GOT3 (cell line): ENCODE measurements around the gene ACAT2.
"Not testable (repeated sequence)": the region's sequence is repeated elsewhere in the genome, so short reads cannot be mapped to it uniquely, and the experiment has no call there.

ENCODE experiments used
- DNase-seq: peaks from one replicate; lab custom pipeline; 2025; ENCODE audit warnings: mixed read lengths; lab: John Stamatoyannopoulos, UW

The ACAT2 gene

DNA sequence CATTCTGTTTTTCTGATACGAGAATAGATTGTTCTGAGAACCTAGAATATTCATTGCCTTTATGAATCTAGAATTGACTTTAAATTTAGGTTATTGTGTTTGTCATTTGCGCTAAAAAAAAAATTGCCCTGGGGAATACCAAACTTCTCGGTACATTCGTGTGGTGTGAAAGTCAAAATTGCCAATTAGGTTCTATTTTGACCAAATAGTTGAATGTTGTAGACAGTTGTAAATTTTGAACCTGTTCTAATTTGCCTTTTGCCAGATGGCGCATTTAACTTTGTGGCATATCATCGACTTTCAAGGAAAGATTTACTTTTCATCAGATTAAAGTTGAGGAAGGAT lies 31.5 kb upstream of the ACAT2 start:
- no peak for DNase-seq

DNA sequence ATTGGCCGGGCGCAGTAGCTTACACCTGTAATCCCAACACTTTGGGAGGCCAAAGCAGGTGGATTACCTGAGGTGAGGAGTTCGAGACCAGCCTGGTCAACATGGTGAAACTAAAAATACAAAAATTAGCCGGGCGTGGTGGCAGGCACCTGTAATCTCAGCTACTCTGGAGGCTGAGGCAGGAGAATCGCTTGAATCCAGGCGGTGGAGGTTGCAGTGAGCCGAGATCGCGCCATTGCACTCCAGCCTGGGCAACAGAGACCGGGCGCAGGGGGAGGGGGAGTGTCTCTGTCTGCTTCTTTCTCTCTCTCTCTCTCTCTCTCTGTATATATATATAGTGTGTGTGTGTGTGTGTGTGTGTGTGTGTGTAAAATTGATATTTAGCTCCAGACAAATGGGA lies 29.3 kb upstream of the ACAT2 start:
- DNase-seq = not testable (repeated sequence)

DNA sequence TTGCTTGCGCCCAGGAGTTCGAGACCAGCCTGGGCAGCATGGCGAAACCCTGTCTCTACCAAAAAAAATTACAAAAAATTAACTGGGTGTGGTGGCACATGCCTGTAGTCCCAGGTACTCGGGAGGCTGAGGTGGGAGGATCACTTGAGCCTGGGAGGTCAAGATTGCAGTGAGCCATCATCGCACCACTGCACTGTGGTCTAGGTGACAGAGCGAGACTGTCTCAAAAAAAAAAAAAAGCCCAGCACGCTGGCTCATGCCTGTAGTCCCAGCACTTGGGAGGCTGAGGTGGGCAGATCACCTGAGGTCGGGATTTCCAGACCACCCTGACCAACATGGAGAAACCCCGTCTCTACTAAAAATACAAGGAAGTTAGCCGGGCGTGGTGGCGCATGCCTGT lies 28.4 kb upstream of the ACAT2 start:
- not testable (repeated sequence) for DNase-seq

DNA sequence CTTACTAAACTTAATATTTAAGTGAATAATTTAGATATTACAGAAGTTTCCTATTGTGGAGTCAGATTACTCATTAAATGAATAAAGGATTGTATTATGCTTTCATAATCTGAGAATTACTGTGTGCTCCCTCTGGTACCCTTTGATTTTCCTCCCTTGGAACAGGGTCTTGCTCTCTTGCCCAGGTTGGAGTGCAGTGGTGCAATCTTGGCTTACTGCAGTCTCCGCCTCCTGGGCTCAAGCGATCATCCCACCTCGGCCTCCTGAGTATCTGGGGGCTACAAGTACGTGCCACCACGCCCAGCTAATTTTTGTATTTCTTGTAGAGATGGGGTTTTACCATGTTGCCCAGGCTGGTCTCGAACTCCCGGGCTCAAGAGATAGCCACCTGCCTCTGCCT lies 24.9 kb upstream of the ACAT2 start:
- no peak for DNase-seq

DNA sequence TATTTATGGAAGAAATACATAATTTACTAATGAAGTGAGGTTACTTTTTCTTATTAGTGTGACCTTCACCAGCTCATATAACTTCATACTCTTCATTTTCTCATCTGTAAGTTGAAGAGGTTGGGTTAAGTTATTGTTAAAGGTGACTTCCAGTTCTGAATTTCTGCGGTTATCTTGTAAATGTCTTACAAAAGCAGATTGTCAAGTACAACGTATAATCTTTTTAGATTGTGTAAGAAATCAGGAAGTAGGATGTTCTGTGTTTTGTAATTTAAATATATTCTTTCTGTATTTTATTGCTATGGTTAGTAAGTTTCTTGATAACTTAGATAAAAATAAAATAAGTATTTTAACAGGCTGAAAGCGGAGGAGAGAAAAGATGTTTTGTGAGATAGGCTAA lies 22.5 kb upstream of the ACAT2 start:
- DNase-seq = no peak

DNA sequence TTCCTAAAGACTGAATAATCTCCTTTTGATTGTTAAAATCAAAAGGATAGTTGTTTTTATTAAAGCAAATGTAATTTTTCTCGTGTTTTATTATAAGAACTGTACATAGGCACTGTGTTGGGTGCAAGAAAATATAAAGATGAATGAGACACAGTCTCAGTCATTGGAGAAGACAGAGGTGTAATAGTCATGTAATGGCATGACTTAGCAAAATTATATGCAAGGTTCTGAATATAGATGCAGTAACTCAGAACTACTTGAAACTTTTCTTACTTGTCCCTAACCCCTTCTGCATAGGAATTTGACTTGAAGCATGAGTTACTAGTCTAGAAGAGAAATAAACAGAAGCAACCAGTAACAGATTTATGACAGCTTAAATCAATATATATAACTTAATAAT lies 19.7 kb upstream of the ACAT2 start:
- no peak for DNase-seq

DNA sequence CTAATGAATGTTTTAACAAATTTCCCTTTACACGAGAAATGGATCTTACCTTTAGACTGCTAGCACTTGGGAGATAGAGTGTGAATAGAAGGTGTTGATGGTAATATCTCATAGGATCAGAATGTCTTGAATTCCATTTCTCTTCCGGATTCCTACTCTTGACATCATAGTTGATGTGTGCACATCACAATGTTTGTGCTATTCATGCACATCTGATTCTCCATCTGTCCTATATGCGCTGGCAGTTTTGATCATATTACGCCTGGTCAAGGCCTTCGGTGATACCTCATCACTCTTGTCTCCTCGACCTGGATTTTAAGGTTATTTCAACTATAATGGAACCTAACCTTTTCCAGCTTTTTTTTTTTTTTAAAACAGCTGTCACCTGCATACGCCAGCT lies 16.8 kb upstream of the ACAT2 start:
- no peak for DNase-seq

DNA sequence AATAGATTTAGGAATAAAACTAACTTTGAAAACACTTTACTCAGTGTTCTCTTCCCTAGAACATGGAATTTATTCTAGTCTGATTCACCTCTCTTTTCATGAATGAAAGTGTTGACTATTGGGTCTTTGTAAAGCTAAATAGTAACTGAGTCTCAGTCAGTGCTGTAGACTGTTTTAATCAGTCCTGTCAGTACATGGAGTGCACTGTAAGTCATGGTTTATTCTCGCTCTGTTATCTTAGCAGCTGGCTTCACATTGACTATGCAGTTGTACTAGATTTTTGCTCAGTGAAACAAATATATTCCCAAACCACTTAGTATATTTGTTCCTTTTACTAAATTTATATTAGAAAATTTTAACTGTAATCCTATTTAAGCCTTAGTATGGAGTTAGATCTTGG lies 15.1 kb upstream of the ACAT2 start:
- no peak for DNase-seq

DNA sequence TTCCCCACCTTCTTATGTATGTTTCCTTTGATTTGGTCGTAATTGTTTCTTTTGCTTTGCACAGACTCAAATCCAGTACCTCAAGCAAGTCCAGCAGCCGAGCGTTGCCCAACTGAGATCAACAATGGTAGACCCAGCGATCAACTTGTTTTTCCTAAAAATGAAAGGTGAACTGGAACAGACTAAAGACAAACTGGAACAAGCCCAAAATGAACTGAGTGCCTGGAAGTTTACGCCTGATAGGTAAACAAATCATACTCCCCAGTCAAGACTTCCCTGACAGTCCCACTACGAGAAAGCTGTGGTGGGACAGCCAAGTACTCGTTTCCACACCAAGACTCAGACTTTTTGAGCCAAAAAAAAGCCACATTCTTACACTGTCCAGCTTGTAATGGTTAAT lies 13.7 kb upstream of the ACAT2 start:
- DNase-seq = not testable (repeated sequence)

DNA sequence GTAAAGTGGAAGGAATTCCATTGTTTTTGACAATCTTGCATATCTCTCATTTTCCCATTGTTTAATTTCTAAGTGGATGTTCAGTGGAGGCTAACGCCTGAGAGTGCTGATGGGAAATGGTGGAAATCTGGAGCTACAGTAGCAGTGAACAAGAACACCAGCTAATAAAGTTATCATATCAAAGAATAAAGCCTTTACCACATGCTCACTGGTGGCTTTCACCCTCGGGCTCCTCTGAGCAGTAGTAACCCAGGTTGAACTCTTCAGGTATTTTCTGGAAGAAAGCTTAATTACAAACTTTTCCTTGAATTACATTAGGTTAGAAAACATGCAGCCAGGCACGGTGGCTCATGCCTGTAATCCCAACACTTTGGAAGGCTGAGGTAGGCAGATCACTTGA lies 10.4 kb upstream of the ACAT2 start:
- DNase-seq = no peak

DNA sequence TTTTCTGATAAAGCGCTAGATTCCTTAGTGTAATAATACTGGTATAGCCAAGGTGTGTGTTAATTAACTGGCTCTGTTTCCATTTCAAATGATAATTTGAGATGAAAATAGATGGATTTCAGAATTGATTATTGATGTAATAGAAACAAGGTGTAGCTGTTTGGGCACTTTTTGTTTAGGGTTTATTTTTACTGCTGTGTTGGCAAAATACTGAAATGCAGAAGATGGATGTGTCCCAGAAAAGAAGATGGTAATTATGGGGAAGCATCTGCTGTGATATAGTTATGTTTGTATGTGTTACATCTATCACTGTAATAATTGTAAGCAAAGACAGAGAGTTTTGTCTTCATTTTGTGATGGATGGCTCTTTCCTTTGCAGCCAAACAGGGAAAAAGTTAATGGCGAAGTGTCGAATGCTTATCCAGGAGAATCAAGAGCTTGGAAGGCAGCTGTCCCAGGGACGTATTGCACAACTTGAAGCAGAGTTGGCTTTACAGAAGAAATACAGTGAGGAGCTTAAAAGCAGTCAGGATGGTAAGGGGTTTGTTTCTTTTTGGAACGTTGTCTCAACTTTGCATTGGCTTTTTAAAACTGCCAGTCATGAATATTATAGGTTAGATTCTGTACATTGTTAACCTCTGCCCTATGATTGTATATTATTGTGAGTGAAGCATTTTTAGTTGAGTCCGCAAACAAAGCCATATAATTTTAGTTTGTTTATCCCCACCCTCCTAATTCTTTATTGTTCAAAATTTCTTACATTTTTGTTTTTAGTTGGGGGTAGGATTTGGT lies 8.6 kb upstream of the ACAT2 start:
- DNase-seq = no peak

DNA sequence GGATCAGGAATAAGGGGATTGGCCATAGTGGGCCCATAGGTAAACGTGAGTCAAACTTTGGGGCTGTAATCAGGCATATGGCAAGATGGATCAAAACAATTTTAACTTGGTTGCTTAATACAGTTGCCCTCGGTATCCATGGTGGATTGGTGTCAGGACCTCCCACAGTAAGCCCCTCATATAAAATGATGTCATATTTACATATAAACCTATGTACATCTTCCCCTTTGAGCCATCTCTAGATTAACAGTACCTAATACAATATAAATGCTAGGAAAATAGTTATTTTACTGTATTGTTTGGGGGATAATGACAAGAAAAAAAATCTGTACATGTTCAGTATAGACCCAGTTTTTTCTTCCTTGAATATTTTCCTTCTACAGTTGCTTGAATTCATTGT lies 7.4 kb upstream of the ACAT2 start:
- no peak for DNase-seq

DNA sequence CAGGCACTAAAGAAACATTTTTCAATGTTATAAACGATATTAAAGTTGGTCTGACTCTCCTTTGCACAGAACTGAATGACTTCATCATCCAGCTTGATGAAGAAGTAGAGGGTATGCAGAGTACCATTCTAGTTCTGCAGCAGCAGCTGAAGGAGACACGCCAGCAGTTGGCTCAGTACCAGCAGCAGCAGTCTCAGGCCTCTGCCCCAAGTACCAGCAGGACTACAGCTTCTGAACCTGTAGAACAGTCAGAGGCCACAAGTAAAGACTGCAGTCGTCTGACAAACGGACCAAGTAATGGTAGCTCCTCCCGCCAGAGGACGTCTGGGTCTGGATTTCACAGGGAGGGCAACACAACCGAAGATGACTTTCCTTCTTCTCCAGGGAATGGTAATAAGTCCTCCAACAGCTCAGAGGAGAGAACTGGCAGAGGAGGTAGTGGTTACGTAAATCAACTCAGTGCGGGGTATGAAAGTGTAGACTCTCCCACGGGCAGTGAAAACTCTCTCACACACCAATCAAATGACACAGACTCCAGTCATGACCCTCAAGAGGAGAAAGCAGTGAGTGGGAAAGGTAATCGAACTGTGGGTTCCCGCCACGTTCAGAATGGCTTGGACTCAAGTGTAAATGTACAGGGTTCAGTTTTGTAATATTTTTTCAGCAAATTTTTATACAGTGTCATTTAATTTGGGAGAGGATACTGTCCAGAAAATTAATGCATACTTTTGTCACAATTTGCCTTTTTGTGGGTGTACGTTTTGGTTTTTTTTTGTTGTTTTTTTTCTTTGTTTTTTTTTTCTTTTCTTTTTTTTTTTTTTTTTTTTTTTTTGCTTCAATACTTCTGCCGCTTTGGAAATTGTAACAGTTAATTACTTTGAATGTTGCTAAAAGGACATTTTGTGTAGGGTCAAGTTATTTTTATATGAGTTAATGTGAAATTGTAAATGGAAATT lies 6.6 kb upstream of the ACAT2 start:
- DNase-seq = no peak

DNA sequence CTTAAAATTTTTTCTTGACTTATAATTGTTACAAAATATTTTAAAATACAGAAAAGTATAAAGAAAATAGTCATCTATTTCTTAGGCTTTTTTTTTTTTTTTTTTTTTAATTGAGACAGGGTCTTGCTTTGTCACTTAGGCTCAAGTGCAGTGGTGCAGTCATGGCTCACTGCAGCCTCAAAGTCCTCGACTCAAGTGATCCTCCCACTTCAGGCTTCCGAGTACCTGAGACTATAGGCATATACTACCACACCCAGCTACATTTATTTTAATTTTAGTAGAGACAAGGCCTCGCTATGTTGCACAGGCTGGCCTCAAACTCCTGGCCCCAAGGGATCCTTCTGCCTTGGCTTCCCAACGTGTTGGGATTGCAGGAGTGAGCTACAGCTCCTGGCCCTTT lies 5.3 kb upstream of the ACAT2 start:
- no peak for DNase-seq

DNA sequence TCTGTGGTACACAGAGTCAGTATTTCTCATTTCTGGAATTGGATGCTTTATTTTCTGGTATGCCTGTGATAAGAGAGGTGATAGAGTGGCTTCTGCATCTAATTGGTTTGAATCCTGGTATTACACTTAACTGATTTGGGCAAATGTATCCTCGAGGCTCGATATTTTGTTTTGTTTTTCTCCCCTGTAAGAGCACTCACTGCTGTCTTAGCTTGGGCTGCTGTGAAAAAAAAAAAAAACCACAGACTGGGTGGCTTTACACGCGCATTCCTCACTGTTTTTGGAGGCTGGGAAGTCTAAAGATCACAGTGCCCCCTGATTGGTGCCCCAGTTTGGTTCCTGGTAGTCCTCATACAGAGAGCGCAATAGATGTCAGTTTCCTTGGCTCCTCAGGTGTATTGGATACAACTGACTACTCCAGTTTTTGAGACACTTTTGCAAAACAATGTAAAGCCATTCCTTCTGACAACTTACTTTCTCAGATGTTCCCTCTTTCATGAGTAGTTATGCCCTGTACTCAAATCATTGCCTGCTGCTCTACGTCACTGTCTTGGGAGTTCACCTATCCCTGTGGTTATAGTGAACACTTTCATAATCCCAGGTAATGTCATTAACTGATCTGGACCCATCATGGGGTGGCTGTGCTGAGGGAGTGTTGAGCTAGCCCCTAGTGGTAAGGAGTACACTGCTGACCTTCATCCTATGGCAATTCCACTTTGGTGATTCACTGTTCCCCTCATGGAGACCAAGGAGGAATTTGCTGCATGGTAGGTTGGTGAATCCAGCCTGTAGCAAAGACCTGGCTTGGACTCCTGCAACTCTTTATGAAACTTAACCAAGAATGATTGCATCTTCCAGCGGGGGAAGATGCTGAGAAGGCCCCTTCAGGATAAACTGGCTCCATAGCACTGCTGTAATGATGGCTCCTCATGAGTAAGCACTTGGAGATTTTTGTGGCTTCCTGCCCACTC lies 3.5 kb upstream of the ACAT2 start:
- DNase-seq = no peak

DNA sequence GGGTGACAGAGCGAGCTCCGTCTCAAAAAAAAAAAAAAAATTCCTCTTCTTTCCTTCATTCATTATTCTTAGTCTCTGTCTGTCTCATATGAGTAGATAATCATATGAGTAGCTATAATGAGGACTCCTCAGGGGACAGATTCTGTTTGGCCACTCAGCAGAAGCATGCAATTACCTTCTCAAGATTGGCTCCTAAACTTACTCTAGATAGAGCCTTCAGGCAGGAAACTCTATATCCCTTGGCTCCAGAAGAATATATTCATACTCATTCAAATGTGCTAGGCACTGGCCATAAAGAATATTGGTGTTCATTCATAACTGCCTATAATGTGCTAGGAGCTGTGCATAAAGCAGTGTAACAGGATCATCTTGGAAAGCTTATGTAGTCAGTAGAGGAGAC lies 2.2 kb upstream of the ACAT2 start:
- DNase-seq = no peak

DNA sequence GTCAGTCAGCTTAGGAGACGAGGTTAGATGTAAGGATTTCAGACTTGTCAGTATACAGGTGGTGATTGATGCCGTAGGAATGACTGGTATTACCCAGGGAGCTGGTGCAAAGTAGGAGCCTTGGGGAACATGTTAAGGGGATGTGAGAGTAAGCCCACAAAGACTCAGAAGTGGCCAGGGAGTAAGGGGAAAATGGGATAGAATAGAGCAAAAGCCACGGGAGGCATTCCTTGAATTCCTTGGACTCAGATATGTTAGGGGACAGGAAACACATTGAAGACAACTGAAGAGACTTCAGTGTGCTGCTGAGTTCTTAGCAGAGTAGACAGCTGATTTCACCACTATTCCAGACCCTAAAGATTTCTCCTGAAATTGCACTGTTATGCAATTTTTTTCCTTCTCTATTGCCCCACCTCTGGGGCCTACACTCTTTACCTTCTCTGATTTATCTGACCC lies 1.2 kb upstream of the ACAT2 start:
- no peak for DNase-seq

DNA sequence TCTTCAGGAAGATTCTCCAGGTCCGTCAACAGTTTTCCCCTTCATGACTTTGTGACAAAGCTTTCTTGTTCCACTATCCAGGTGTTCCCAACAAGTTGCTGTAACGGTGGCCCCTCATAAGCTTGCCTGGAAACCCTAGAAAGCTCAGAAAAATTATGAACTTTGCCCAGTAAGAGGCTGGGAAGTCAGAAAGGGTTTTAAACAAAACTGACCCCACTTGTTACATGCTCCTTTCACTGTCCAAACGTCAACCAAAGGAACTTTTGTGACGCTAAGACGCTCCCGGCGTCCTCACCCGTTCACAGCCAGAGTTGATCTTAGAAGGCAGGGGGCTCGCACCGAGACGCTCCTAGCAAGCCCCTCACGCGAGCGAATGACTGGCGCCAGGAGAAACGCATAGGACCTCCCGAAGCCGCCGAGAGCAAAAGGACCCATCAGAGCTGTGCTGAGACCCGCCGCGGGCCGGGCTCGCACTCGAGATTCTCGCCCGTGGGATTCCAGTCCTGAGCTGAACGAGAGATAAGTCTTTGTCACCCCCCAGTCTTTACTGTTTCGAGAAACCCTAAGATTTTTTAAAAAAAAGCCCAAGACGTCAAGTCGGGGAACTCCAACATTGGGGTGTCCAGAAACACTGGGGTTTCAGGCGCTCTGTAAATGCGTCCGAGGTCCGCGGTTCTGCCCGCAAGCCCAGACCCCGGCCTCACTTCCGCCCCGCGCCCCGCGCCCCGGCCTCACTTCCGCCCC lies 544 bp upstream of the ACAT2 start:
- DNase-seq = no peak

DNA sequence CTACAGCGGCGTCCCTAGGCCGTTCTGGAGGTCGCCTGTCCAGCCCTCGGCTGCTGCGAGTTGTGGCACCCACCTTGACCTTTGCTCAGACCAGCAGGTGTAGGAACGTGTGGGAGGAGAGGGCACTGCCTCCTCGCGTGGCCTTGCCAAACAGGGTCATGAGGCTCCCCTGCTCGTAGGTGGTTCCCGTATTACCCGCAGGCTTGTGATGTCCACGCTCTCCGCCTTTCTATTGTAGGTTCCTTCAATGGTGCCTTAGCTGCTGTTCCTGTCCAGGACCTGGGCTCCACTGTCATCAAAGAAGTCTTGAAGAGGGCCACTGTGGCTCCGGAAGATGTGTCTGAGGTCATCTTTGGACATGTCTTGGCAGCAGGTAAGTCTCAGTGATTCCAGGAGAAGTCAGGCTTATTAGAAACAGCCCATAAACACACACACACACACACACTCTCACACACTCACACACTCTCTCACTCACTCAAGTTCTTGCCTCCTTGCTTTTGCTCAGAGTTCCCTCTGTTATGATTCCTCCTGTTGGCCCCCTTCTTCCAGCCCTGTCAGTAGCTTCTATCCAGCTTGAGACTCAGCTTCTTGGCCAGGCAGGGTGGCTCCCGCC lies 942 bp downstream of the ACAT2 start:
- no peak for DNase-seq

DNA sequence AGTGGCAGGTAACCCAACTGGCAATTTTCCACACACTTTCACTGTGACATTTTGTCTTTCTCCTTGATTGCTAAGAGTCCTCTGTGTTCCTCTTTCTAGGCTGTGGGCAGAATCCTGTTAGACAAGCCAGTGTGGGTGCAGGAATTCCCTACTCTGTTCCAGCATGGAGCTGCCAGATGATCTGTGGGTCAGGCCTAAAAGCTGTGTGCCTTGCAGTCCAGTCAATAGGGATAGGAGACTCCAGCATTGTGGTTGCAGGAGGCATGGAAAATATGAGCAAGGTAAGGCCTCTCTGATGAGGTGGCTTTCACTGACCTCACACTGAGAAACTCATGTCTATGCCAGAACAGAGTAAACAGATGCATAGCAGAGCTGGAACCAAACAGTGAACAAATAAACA lies 5.1 kb downstream of the ACAT2 start:
- DNase-seq = no peak

DNA sequence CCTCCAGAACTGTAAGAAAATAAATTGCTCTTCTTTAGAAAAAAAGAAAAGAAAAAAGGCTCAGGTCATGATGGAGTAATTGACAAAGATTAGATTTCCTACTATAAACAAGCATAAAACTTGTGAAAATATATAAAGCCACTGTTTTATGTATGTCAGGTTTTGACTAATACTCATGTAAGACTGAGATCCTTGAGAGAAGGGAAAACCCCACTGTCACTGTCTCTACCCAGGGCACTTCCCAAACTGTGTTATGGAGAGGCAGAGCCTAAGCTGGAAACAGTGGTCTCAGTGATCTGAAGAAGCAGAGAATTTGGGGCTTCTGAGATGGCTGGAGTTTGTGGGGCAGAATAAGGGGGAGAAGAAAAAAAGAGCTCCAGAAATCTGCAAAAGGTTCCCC lies 7.6 kb downstream of the ACAT2 start:
- DNase-seq = no peak
